ENCODE results near the gene GUK1. TPM values are rescaled to one million over a fixed set of nuclear protein-coding genes. Genes with fewer than 3 reads are reported as not detected.

Gene GUK1
- total and polyA plus RNA-seq, 4 donors, result 158 to 476 (median 307) TPM

DNA sequence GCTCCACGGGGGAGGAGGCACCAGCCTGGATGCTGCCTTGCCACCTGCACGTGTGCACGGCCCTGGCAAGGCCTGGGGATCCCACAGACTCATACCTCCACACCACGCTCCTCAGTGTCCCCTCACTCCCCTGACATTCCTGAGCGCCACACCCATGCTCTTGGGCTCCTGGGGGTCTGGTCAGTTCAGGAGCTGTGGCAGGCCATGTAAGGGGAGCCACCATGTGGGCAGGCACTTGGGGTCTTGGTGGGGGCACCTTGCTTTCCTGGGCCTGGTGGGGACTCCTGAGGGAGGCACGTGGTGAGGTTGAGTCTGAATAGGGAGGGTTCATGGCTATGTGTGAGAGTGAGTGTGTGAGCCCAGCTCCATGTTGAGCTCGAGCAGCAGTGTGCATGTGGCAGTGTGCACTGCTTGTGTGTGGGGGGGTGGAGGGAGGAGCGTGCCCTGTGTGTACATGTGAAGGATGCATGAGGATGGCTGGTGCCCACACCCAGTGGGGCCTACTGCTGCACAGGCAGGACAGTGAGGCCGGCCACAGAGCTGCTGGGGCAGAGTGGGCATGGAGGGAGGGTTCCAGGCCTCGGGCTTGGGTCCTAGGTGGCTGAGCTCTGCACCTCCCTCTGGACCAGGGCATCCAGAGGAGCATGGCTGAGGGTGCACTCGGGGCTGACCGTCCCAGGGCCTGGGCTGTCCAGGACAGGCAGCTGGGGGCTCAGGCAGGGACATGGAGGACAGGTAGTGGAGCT lies 11.3 kb downstream of the GUK1 start:
- TF ChIP-seq, protein P1, sequence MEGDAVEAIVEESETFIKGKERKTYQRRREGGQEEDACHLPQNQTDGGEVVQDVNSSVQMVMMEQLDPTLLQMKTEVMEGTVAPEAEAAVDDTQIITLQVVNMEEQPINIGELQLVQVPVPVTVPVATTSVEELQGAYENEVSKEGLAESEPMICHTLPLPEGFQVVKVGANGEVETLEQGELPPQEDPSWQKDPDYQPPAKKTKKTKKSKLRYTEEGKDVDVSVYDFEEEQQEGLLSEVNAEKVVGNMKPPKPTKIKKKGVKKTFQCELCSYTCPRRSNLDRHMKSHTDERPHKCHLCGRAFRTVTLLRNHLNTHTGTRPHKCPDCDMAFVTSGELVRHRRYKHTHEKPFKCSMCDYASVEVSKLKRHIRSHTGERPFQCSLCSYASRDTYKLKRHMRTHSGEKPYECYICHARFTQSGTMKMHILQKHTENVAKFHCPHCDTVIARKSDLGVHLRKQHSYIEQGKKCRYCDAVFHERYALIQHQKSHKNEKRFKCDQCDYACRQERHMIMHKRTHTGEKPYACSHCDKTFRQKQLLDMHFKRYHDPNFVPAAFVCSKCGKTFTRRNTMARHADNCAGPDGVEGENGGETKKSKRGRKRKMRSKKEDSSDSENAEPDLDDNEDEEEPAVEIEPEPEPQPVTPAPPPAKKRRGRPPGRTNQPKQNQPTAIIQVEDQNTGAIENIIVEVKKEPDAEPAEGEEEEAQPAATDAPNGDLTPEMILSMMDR (IDR thresholded peaks at IDR 0.05; ENCODE audit: control extremely low read depth, extremely low read depth), result no peak
- Histone ChIP-seq H3K4me3 (no peak overlapping the region), H3K36me3 (ENCODE audit: control insufficient read depth in 4 of 4, insufficient read depth in 4 of 4, low read length in 4 of 4) (peaks cover 0 to 34% (median 1%) of the 10 kb centered on the region in 4 donors), H3K9ac (ENCODE audit: insufficient read depth in 1 of 2, low read length in 2 of 2) (peak overlapping the region; percentile 3 to 34), H3K27me3 (ENCODE audit: control insufficient read depth in 3 of 3, insufficient read depth in 3 of 3, low read length in 2 of 3) (peaks cover 0 to 4% (median 0%) of the 10 kb centered on the region in 3 donors), H3K9me3 (ENCODE audit: control insufficient read depth in 4 of 4, insufficient read depth in 3 of 4, low read length in 3 of 4) (no peaks in the 10 kb centered on the region), H3K4me1 (ENCODE audit: control insufficient read depth in 5 of 5, insufficient read depth in 5 of 5, low read length in 5 of 5) (peaks cover 8 to 44% (median 30%) of the 10 kb centered on the region in 5 donors), H3K27ac (ENCODE audit: low read depth in 1 of 2, low read length in 1 of 2) (peak overlapping the region in 1 of 2 donors; percentile 71)
- WGBS, 2 donors, result 69 to 82% methylated on average over 11 to 12 of the region's 12 CpGs
- DNase-seq (peak in 1 of 3 donors; percentile 14), ATAC-seq (ENCODE audit: insufficient read depth, low FRiP score) (no peak)

DNA sequence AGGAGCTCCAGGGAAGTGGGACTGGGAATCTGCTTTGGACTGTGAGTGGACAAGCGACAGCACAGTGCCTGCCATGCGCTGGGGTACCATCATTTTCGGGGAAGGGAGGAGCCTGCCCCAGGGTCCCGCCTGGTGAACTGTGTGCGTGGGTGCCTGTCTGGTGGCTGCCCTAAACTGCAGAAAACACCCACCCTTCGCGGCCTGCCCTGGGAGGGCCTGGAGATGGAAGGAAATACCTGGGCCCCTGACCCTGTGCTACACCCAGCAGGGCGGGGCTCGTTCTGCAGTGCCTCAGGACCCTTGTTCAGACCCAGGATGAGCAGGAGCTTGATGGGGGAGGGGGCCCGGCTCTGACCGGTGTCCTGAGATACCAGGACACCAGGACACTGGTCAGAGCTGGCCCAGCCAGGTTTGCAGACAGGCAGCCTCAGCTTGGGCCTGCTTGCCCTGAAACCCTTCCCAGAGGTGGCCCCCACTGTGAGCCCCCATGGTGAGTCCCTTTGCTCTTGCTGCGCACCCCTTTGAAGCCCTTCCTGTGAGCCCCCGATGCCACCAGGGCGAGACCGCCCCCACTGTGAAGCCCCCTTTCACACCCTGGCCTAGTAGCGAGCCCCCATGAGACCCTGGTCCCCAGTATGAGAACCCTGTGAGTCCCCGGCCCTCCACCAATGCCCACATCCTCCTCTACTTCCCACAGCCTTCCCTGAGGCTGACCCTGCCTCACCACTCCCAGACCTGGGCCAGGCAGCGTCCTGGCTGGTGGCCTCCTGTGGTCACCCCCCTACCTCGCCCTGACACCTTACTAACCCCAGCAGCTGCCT lies 12.2 kb downstream of the GUK1 start:
- Histone ChIP-seq H3K27ac (ENCODE audit: low read depth in 1 of 2, low read length in 1 of 2) (peak overlapping the region in 1 of 2 donors; percentile 49), H3K27me3 (ENCODE audit: control insufficient read depth in 3 of 3, insufficient read depth in 3 of 3, low read length in 2 of 3) (peaks cover 0 to 7% (median 0%) of the 10 kb centered on the region in 3 donors), H3K9ac (ENCODE audit: insufficient read depth in 1 of 2, low read length in 2 of 2) (no peak overlapping the region), H3K36me3 (ENCODE audit: control insufficient read depth in 4 of 4, insufficient read depth in 4 of 4, low read length in 4 of 4) (peaks cover 0 to 25% (median 0%) of the 10 kb centered on the region in 4 donors), H3K4me1 (ENCODE audit: control insufficient read depth in 5 of 5, insufficient read depth in 5 of 5, low read length in 5 of 5) (peaks cover 8 to 46% (median 30%) of the 10 kb centered on the region in 5 donors), H3K4me3 (no peak overlapping the region), H3K9me3 (ENCODE audit: control insufficient read depth in 4 of 4, insufficient read depth in 3 of 4, low read length in 3 of 4) (no peaks in the 10 kb centered on the region)
- DNase-seq, result no peak
- TF ChIP-seq, protein P1 (IDR thresholded peaks at IDR 0.05; ENCODE audit: control extremely low read depth, extremely low read depth), result no peak
- WGBS, 2 donors, result 89 to 94% methylated on average over 19 of the region's 19 CpGs
- no peak for ATAC-seq (ENCODE audit: insufficient read depth, low FRiP score)

DNA sequence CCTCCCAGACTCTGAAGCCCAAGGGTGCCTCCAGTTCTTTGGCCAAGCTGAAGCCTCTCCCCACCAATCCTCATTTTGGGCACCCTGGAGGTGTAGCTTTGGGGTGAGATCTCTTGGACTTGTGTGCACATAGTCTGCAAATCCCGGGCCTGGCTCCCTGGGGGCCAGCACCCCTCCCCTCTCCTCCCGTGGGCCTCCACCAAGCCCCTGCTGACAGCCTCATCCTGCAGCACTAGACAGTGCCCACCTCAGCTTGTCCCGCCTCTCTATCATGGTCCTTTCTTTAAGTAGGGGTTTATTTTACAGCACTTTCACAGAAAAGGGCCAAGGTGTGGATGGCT lies 12.8 kb downstream of the GUK1 start:
- peaks cover 0 to 20% (median 0%) of the 10 kb centered on the region in 4 donors for H3K36me3 ChIP-seq (ENCODE audit: control insufficient read depth in 4 of 4, insufficient read depth in 4 of 4, low read length in 4 of 4)
- TF ChIP-seq, protein P1 (IDR thresholded peaks at IDR 0.05; ENCODE audit: control extremely low read depth, extremely low read depth), result no peak
- WGBS, 2 donors, result 86 to 87% methylated on average over 3 of the region's 3 CpGs
- DNase-seq (no peak), ATAC-seq (ENCODE audit: insufficient read depth, low FRiP score) (no peak)
- no peak overlapping the region for H3K27ac ChIP-seq (ENCODE audit: low read depth in 1 of 2, low read length in 1 of 2)
- no peak overlapping the region for H3K4me3 ChIP-seq
- H3K4me1 ChIP-seq (ENCODE audit: control insufficient read depth in 5 of 5, insufficient read depth in 5 of 5, low read length in 5 of 5), result peaks cover 8 to 47% (median 30%) of the 10 kb centered on the region in 5 donors
- H3K27me3 ChIP-seq (ENCODE audit: control insufficient read depth in 3 of 3, insufficient read depth in 3 of 3, low read length in 2 of 3), result peaks cover 0 to 7% (median 3%) of the 10 kb centered on the region in 3 donors
- H3K9ac ChIP-seq (ENCODE audit: insufficient read depth in 1 of 2, low read length in 2 of 2), result no peak overlapping the region
- no peaks in the 10 kb centered on the region for H3K9me3 ChIP-seq (ENCODE audit: control insufficient read depth in 4 of 4, insufficient read depth in 3 of 4, low read length in 3 of 4)
